HepG2 (cell line): Measurements from ENCODE around the gene GRB7. TPM values are rescaled to one million over a fixed set of nuclear protein-coding genes. Genes with fewer than 3 reads are reported as not detected.

ENCODE experiments used
- FOSL1 ChIP-seq: sonication (generic); formaldehyde crosslinking; IDR thresholded peaks from 2 replicates; pipeline ENCODE4 v1.9.0; 2021; ENCODE audit warnings: missing genetic modification reagents, borderline replicate concordance
- HIVEP1 ChIP-seq: sonication (generic); formaldehyde crosslinking; IDR thresholded peaks from 2 replicates; pipeline ENCODE4 v1.4.0; 2020; ENCODE audit warnings: mild to moderate bottlenecking, missing genetic modification reagents
- HOXD1 ChIP-seq: sonication (generic); formaldehyde crosslinking; IDR thresholded peaks from 2 replicates; pipeline ENCODE4 v1.5.0; 2020; ENCODE audit warnings: missing genetic modification reagents
- KDM1A ChIP-seq: IDR thresholded peaks from 2 replicates; pipeline ENCODE4 v1.6.1; 2016; ENCODE audit warnings: missing compliant biosample characterization
- MYC ChIP-seq: sonication (generic); formaldehyde crosslinking; IDR thresholded peaks from 2 replicates; pipeline ENCODE4 v1.9.0; 2021; ENCODE audit warnings: missing genetic modification reagents, borderline replicate concordance
- NFKBIZ ChIP-seq: IDR thresholded peaks from 2 replicates; pipeline ENCODE4 v1.6.1; 2018; ENCODE audit warnings: missing genetic modification reagents, missing compliant biosample characterization
- SALL2 ChIP-seq: sonication (generic); formaldehyde crosslinking; IDR thresholded peaks from 2 replicates; pipeline ENCODE4 v1.8.1; 2023; ENCODE audit warnings: mild to moderate bottlenecking, missing genetic modification reagents, inconsistent platforms
- TCF12 ChIP-seq, 2 experiments: fragments of 450-650 bp in 1 of 2; sonication (generic) in 1 of 2; formaldehyde crosslinking in 1 of 2; IDR thresholded peaks; 2 replicates each; pipeline versions ENCODE4 v1.6.1 to v1.8.0; 2017 to 2022; ENCODE audit warnings: antibody characterized with exemption in 1 of 2, mild to moderate bottlenecking in 1 of 2, missing genetic modification reagents in 1 of 2, moderate library complexity in 1 of 2
- TCF7 ChIP-seq: sonication (generic); IDR thresholded peaks from 2 replicates; pipeline ENCODE4 v1.6.1; 2016; ENCODE audit warnings: antibody characterized with exemption, low read depth
- ZNF235 ChIP-seq: sonication (generic); formaldehyde crosslinking; IDR thresholded peaks from 2 replicates; pipeline ENCODE4 v1.8.1; 2023; ENCODE audit warnings: mild to moderate bottlenecking, missing genetic modification reagents, borderline replicate concordance
- ZNF282 ChIP-seq: fragments of 450-650 bp; IDR thresholded peaks from 2 replicates; pipeline ENCODE4 v1.6.1; 2018; ENCODE audit not compliant: partially characterized antibody
- ZNF343 ChIP-seq: sonication (generic); formaldehyde crosslinking; IDR thresholded peaks from 2 replicates; pipeline ENCODE4 v1.4.0; 2020; ENCODE audit warnings: mild to moderate bottlenecking, missing genetic modification reagents
- ZNF501 ChIP-seq: sonication (generic); formaldehyde crosslinking; IDR thresholded peaks from 2 replicates; pipeline ENCODE4 v1.5.1; 2020; ENCODE audit warnings: mild to moderate bottlenecking, moderate library complexity, missing genetic modification reagents
- ZNF543 ChIP-seq: sonication (generic); formaldehyde crosslinking; IDR thresholded peaks from 2 replicates; pipeline ENCODE4 v1.4.0; 2020; ENCODE audit warnings: mild to moderate bottlenecking, missing genetic modification reagents
- ZNF547 ChIP-seq: sonication (generic); formaldehyde crosslinking; IDR thresholded peaks from 2 replicates; pipeline ENCODE4 v1.5.1; 2020; ENCODE audit warnings: mild to moderate bottlenecking, missing genetic modification reagents
- ZNF660 ChIP-seq: sonication (generic); formaldehyde crosslinking; IDR thresholded peaks from 2 replicates; pipeline ENCODE4 v1.5.1; 2020; ENCODE audit warnings: mild to moderate bottlenecking, low read depth, missing genetic modification reagents, borderline replicate concordance
- ZNF768 ChIP-seq: sonication (generic); formaldehyde crosslinking; IDR thresholded peaks from 2 replicates; pipeline ENCODE4 v1.4.0; 2020; ENCODE audit warnings: missing genetic modification reagents
- ZNF781 ChIP-seq: sonication (generic); formaldehyde crosslinking; IDR thresholded peaks from 2 replicates; pipeline ENCODE4 v1.5.1; 2020; ENCODE audit warnings: borderline replicate concordance, mild to moderate bottlenecking, missing genetic modification reagents; ENCODE audit errors: not compliant biosample characterization
- polyA plus RNA-seq, 8 experiments: library from polyadenylated mRNA; depleted of rRNA in 3 of 8; stranded (reverse) in 7 of 8; unstranded in 1 of 8; fragments of >200 nt; fragmentation: Illumina TruSeq in 4 of 8; extraction: Trizol in 4 of 8; gene quantifications; 2 replicates each; pipeline versions ENCODE4 v1.2.1 to v1.2.3, GENCODE V29; 2011 to 2016; ENCODE audit warnings: low read depth in 4 of 8, missing spikeins in 1 of 8, mixed read lengths in 1 of 8; ENCODE audit not compliant: insufficient read depth in 1 of 8
- total RNA-seq, 5 experiments: library from RNA; depleted of rRNA; stranded (reverse); fragments of >200 nt; fragmentation: Illumina TruSeq; extraction: Trizol; gene quantifications; 2 replicates each; pipeline ENCODE4 v1.2.3, GENCODE V29; 2016; ENCODE audit warnings: low read depth in 1 of 5
- TF ChIP-seq, protein P1 (sequence below): sonication (generic); formaldehyde crosslinking; IDR thresholded peaks from 2 replicates; pipeline ENCODE4 v1.5.1; 2020; ENCODE audit warnings: mild to moderate bottlenecking, missing genetic modification reagents, borderline replicate concordance
- TF ChIP-seq, protein P2 (sequence below): sonication (generic); formaldehyde crosslinking; IDR thresholded peaks from 2 replicates; pipeline ENCODE4 v1.8.0; 2022; ENCODE audit warnings: missing genetic modification reagents, mild to moderate bottlenecking, borderline replicate concordance
- TF ChIP-seq, protein P3 (sequence below): sonication (generic); formaldehyde crosslinking; IDR thresholded peaks from 2 replicates; pipeline ENCODE4 v1.4.0; 2020; ENCODE audit warnings: mild to moderate bottlenecking, low read depth, missing genetic modification reagents
- TF ChIP-seq, protein P4 (sequence below): fragments of 450-650 bp; IDR thresholded peaks from 2 replicates; pipeline ENCODE4 v1.6.1; 2017

GRB7 gene
- total and polyA plus RNA-seq, 2 of the 13 experiments (the other 11 are each of a cell fraction or from before 2014, with no cell fraction given): 60.2 to 77.7 TPM

DNA sequence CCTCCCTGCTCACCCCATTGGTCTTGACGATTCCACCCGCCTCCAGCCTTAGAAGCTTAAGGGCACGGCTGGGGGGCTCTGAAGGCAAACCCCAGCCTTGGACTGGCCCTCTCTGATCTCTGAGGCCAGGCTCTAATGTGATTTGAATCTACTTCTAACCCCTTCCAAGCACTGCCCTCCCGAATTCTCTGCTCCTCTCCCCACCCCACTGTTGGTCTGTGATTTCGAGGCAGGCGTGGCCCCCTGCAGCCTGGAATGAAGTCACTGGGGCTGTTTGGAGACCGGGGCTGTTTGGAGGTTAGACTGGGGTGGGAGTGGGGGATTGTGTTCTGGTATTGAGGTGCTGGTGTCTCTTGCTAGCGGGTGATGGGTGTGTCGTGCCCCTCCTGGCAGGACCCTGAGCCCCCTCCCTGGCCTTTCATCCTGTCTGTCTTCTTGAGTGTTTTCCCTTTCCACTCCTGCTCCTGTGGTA is 2.2 kb downstream of the GRB7 start (continued):
- TF ChIP-seq, protein P1, sequence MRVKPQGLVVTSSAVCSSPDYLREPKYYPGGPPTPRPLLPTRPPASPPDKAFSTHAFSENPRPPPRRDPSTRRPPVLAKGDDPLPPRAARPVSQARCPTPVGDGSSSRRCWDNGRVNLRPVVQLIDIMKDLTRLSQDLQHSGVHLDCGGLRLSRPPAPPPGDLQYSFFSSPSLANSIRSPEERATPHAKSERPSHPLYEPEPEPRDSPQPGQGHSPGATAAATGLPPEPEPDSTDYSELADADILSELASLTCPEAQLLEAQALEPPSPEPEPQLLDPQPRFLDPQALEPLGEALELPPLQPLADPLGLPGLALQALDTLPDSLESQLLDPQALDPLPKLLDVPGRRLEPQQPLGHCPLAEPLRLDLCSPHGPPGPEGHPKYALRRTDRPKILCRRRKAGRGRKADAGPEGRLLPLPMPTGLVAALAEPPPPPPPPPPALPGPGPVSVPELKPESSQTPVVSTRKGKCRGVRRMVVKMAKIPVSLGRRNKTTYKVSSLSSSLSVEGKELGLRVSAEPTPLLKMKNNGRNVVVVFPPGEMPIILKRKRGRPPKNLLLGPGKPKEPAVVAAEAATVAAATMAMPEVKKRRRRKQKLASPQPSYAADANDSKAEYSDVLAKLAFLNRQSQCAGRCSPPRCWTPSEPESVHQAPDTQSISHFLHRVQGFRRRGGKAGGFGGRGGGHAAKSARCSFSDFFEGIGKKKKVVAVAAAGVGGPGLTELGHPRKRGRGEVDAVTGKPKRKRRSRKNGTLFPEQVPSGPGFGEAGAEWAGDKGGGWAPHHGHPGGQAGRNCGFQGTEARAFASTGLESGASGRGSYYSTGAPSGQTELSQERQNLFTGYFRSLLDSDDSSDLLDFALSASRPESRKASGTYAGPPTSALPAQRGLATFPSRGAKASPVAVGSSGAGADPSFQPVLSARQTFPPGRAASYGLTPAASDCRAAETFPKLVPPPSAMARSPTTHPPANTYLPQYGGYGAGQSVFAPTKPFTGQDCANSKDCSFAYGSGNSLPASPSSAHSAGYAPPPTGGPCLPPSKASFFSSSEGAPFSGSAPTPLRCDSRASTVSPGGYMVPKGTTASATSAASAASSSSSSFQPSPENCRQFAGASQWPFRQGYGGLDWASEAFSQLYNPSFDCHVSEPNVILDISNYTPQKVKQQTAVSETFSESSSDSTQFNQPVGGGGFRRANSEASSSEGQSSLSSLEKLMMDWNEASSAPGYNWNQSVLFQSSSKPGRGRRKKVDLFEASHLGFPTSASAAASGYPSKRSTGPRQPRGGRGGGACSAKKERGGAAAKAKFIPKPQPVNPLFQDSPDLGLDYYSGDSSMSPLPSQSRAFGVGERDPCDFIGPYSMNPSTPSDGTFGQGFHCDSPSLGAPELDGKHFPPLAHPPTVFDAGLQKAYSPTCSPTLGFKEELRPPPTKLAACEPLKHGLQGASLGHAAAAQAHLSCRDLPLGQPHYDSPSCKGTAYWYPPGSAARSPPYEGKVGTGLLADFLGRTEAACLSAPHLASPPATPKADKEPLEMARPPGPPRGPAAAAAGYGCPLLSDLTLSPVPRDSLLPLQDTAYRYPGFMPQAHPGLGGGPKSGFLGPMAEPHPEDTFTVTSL (CRISPR knock-in tag): no peak
- TF ChIP-seq HIVEP1: no peak
- TF ChIP-seq KDM1A (CRISPR knock-in tag): no peak
- TF ChIP-seq, protein P2, sequence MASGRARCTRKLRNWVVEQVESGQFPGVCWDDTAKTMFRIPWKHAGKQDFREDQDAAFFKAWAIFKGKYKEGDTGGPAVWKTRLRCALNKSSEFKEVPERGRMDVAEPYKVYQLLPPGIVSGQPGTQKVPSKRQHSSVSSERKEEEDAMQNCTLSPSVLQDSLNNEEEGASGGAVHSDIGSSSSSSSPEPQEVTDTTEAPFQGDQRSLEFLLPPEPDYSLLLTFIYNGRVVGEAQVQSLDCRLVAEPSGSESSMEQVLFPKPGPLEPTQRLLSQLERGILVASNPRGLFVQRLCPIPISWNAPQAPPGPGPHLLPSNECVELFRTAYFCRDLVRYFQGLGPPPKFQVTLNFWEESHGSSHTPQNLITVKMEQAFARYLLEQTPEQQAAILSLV: no peak; the same call in 1 of the 2 replicates
- no peak for TF ChIP-seq ZNF282
- no peak for TF ChIP-seq ZNF235
- TF ChIP-seq, protein P3, sequence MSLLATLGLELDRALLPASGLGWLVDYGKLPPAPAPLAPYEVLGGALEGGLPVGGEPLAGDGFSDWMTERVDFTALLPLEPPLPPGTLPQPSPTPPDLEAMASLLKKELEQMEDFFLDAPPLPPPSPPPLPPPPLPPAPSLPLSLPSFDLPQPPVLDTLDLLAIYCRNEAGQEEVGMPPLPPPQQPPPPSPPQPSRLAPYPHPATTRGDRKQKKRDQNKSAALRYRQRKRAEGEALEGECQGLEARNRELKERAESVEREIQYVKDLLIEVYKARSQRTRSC (CRISPR knock-in tag): no peak; the same call in 1 of the 2 replicates
- TF ChIP-seq ZNF547 (CRISPR knock-in tag): 0 out of 2 replicates have a peak, but pooled peaks have one; percentile 9
- TF ChIP-seq ZNF768: no peak; the same call in 1 of the 2 replicates
- TF ChIP-seq NFKBIZ: no peak
- TF ChIP-seq ZNF543 (CRISPR knock-in tag): peak; percentile 17; the same call in 1 of the 2 replicates
- no peak for TF ChIP-seq ZNF660 (CRISPR knock-in tag)
- TF ChIP-seq ZNF343: peak; percentile 30; the same call in 1 of the 2 replicates
- TF ChIP-seq MYC (CRISPR knock-in tag): no peak
- TF ChIP-seq, protein P4, sequence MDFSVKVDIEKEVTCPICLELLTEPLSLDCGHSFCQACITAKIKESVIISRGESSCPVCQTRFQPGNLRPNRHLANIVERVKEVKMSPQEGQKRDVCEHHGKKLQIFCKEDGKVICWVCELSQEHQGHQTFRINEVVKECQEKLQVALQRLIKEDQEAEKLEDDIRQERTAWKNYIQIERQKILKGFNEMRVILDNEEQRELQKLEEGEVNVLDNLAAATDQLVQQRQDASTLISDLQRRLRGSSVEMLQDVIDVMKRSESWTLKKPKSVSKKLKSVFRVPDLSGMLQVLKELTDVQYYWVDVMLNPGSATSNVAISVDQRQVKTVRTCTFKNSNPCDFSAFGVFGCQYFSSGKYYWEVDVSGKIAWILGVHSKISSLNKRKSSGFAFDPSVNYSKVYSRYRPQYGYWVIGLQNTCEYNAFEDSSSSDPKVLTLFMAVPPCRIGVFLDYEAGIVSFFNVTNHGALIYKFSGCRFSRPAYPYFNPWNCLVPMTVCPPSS: no peak
- peak; percentile 13; the same call in 1 of the 2 replicates for TF ChIP-seq ZNF501 (CRISPR knock-in tag)
- TF ChIP-seq ZNF781 (CRISPR knock-in tag): peak; percentile 7
- no peak for TF ChIP-seq FOSL1
- no peak for TF ChIP-seq TCF12 (IDR thresholded peaks at IDR 0.05)
- no peak; the same call in 1 of the 2 replicates for TF ChIP-seq TCF12 (CRISPR knock-in tag; IDR thresholded peaks at IDR 0.05)
- TF ChIP-seq TCF7: peak; percentile 5; the same call in 1 of the 2 replicates
- TF ChIP-seq HOXD1 (CRISPR knock-in tag): no peak
- peak; percentile 48; the same call in 1 of the 2 replicates for TF ChIP-seq SALL2 (CRISPR knock-in tag)
